A673 (cell line): ENCODE results near the gene L1TD1. TPM values are rescaled to one million over a fixed set of nuclear protein-coding genes. Genes with fewer than 3 reads are reported as not detected.

Experiments used
- BruUV-seq: library from RNA; stranded (reverse); fragments of 400-500 nt; replicated peaks from 2 replicates; lab custom pipeline; 2021; lab: Mats Ljungman, UMichigan
- CTCF ChIA-PET: fragments of 300-600 bp; sonication (Branson Sonifier 250); formaldehyde crosslinking; loops from one replicate; lab custom pipeline; 2022; ENCODE audit warnings: antibody characterized with exemption; lab: Charles Lee
- POLR2A ChIA-PET: fragments of 300-600 bp; sonication (Branson Sonifier 250); formaldehyde crosslinking; loops from one replicate; lab custom pipeline; 2022; ENCODE audit warnings: antibody characterized with exemption; ENCODE audit not compliant: low non-redundant PET; lab: Charles Lee
- DNase-seq: peaks from one replicate; pipeline ENCODE4 v3.0.0-alpha.2; 2015; ENCODE audit warnings: low spot score
- H3K27ac ChIP-seq: fragments of 200-600 bp; sonication (generic); 2 replicates; pipeline ENCODE4 v1.5.1; 2016; ENCODE audit warnings: mixed run types, low read depth, mild to moderate bottlenecking, mixed read lengths, antibody characterized with exemption, low read length; ENCODE audit not compliant: poor library complexity, severe bottlenecking
- H3K27me3 ChIP-seq: fragments of 200-600 bp; sonication (generic); replicated peaks from 2 replicates; pipeline ENCODE4 v1.6.1; 2017; ENCODE audit warnings: mixed run types, low read depth, mild to moderate bottlenecking, mixed read lengths, antibody characterized with exemption, low read length; ENCODE audit not compliant: insufficient read depth, poor library complexity
- H3K36me3 ChIP-seq: fragments of 200-600 bp; sonication (generic); 2 replicates; pipeline ENCODE4 v1.6.1; 2016; ENCODE audit warnings: mixed run types, mild to moderate bottlenecking, mixed read lengths, antibody characterized with exemption, low read length; ENCODE audit not compliant: insufficient read depth, poor library complexity, severe bottlenecking
- H3K4me1 ChIP-seq: fragments of 200-600 bp; sonication (generic); 2 replicates; pipeline ENCODE4 v1.6.1; 2017; ENCODE audit warnings: mixed run types, mild to moderate bottlenecking, mixed read lengths, antibody characterized with exemption, low read length; ENCODE audit not compliant: insufficient read depth, poor library complexity, severe bottlenecking
- H3K4me3 ChIP-seq: fragments of 200-600 bp; sonication (generic); 2 replicates; pipeline ENCODE4 v1.5.1; 2016; ENCODE audit warnings: low read depth, mixed run types, mild to moderate bottlenecking, mixed read lengths, low read length; ENCODE audit not compliant: poor library complexity, severe bottlenecking
- H3K9me3 ChIP-seq: fragments of 200-600 bp; sonication (generic); 2 replicates; pipeline ENCODE4 v1.6.1; 2016; ENCODE audit warnings: mixed run types, low read depth, mild to moderate bottlenecking, mixed read lengths, antibody characterized with exemption, low read length; ENCODE audit not compliant: poor library complexity, severe bottlenecking
- CTCF ChIP-seq: fragments of 300-800, 200-600 bp; sonication (generic); conservative IDR thresholded peaks from 2 replicates; pipeline ENCODE4 v1.5.1; 2017; ENCODE audit warnings: low read depth, mild to moderate bottlenecking, antibody characterized with exemption, low read length, moderate library complexity, mixed read lengths
- EZH2 ChIP-seq: fragments of 200-600 bp; sonication (generic); IDR thresholded peaks from 2 replicates; pipeline ENCODE4 v1.6.1; 2017; ENCODE audit warnings: borderline replicate concordance, low read depth, mild to moderate bottlenecking, mixed read lengths, antibody characterized with exemption, low read length; ENCODE audit not compliant: poor library complexity, severe bottlenecking
- intact Hi-C: fragments of 100-400 bp; cut with micrococcal nuclease; formaldehyde crosslinking; loops from one replicate; pipeline ENCODE4 v1.10.0; 2022; ENCODE audit not compliant: unreplicated experiment
- total RNA-seq: library from RNA; stranded (reverse); gene quantifications from 2 replicates; pipeline ENCODE4 v1.2.3, GENCODE V29; 2021

The L1TD1 gene
- total RNA-seq, 1 experiment from 2014 or later, result not detected

DNA sequence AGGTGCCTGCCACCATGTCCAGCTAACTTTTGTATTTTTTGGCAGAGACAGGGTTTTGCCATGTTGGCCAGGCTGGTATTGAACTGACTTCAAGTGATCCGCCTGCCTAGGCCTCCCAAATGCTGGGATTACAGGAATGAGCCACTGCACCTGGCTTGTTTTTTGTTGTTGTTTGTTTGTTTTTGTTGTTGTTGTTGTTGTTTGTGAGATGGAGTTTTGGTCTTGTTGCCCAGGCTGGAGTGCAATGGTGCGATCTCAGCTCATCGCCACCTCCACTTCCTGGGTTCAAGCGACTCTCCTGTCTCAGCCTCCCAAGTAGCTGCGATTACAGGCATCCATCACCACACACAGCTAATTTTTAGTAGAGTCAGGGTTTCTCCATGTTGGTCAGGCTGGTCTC lies 7.1 kb upstream of the L1TD1 start:
- BruUV-seq, result no TSS peak

DNA sequence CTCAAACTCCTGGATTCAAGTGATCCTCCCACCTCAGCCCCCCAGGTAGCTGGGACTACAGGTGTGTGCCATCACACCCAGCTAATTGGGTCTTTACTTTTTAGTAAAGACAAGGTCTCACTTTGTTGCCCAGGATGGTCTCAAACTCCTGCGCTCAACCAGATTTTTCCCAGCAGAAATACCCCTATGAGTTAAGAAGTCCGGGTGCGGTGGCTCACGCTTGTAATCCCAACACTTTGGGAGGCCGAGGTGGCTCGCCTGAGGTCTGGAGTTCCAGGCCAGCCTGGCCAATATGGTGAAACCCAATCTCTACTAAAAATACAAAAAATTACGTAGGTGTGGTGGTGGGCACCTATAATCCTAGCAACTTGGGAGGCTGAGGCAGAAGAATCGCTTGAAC lies 6.5 kb upstream of the L1TD1 start:
- Histone ChIP-seq H3K36me3 (no peaks in the 10 kb centered on the region), H3K27ac (no peak overlapping the region), H3K4me1 (no peaks in the 10 kb centered on the region), H3K4me3 (no peak overlapping the region), H3K9me3 (no peaks in the 10 kb centered on the region), H3K27me3 (no peaks in the 10 kb centered on the region)
- no TSS peak for BruUV-seq
- intact Hi-C loops, result no loop called here
- ChIA-PET CTCF (no interaction called here), POLR2A (no interaction called here)
- no peak for DNase-seq
- no peak for TF ChIP-seq CTCF
- TF ChIP-seq EZH2, result no peak

More for the DNA sequence above, 7.1 kb upstream of the L1TD1 start:
- DNase-seq, result no peak
- H3K27me3 ChIP-seq, result no peaks in the 10 kb centered on the region
- no peak overlapping the region for H3K4me3 ChIP-seq
- POLR2A ChIA-PET, result no interaction called here
- no peaks in the 10 kb centered on the region for H3K4me1 ChIP-seq
- H3K27ac ChIP-seq, result no peak overlapping the region
- intact Hi-C loops, result no loop called here
- H3K36me3 ChIP-seq, result no peaks in the 10 kb centered on the region
- no peak for TF ChIP-seq CTCF
- CTCF ChIA-PET, result no interaction called here
- no peaks in the 10 kb centered on the region for H3K9me3 ChIP-seq

DNA sequence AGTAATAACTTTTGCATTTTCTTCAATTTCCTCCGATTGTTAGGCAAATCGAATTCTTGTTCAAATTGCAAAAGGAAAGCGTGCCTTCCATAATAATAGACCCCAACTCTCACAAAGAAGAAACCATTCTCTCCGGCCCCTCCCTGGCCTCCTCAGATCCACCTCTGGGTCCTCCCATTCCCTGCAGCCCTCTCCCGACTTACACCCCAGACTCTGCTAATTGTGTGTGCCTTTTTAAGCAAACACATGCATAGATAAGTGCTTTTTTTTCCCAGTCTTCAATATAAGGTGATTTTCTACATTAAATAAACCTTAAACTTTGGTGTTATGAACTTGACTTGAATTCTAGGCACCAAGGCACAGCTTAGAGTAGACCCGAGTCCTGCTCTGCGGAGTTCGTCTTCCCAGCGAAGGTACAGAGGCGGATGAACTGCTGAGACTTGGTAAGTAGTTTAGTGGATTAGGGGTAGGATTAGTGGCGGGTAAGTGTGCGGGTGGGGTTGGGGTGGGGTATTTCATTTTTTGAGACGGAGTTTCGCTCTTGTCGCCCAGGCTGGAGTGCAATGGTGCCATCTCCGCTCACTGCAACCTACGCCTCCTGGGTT lies 1.5 kb downstream of the L1TD1 start:
- Histone ChIP-seq H3K4me3 (no peak overlapping the region), H3K36me3 (no peaks in the 10 kb centered on the region), H3K4me1 (no peaks in the 10 kb centered on the region), H3K27ac (no peak overlapping the region), H3K9me3 (no peaks in the 10 kb centered on the region), H3K27me3 (no peaks in the 10 kb centered on the region)
- BruUV-seq, result no TSS peak
- TF ChIP-seq CTCF (no peak), EZH2 (no peak)
- intact Hi-C loops, result no loop called here
- no peak for DNase-seq
- CTCF ChIA-PET, result interaction anchor here (0.6 kb wide), 1 partner anchor 41 kb away, joined by 3 read pairs; no protein-coding TSS in a partner anchor
- POLR2A ChIA-PET, result no interaction called here
